A549 (cell line): ENCODE measurements around the gene INKA1.

Experiments
- CTCF ChIP-seq: fragments of >200 bp; sonication (Bioruptor Twin); formaldehyde crosslinking; IDR thresholded peaks from 3 replicates; pipeline ENCODE4 v1.5.1; 2016
- ESRRA ChIP-seq: fragments of 150-350 bp; IDR thresholded peaks from 2 replicates; pipeline ENCODE4 v1.6.1; 2014; ENCODE audit warnings: mild to moderate bottlenecking, low read length, borderline replicate concordance
- MAFK ChIP-seq: fragments of 450-650 bp; IDR thresholded peaks from 2 replicates; pipeline ENCODE4 v1.6.1; 2014; ENCODE audit not compliant: partially characterized antibody
- POLR2A ChIP-seq: IDR thresholded peaks from 2 replicates; pipeline ENCODE4 v1.6.1; 2012; ENCODE audit warnings: mild to moderate bottlenecking, low read length
- RCOR1 ChIP-seq: fragments of 150-350 bp; IDR thresholded peaks from 2 replicates; pipeline ENCODE4 v1.6.1; 2014; ENCODE audit warnings: antibody characterized with exemption, low read length, low read depth

DNA sequence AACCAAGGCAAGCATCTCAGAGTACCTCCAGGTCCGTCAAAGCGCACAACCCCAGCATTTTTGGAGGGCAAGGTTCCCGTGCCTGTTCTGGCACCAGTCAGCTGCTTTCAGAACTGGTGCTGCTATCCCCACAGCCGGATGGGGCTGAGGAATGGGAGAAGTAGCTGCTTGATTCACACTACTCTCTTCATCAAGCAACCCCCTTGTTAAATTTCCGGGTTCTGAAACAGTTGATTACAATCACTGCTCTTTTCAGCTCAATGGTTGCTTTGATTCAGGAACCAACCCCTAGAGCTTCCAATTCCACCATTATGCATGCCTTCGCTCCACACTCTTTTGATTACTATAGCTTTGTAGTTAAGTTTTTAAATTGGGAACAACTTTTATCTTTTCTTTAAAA lies 23.0 kb downstream of the INKA1 start:
- TF ChIP-seq RCOR1 (no peak), CTCF (no peak), POLR2A (no peak), MAFK (no peak), ESRRA (no peak)
